ENCODE measurements around the gene NME1.

NME1 gene

DNA sequence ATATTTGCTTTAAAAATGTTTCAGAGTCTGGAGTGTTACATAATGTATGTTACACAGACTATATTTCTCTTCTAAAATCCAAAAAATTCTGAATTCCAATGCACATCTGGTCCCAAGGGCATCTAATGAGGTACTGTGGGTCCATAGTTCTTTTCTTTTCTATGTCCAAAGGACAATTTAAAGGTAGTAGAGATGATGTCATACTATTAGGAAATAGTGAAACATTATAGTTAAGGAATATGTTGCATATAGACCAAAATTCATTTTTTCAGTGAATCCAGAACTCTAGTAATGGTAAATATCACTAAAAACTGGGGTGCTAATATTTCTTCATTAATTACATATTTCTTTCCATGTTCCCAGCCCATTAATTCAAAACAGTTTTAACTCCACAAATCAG, 35.8 kb downstream of the NME1 start:
- Histone ChIP-seq H3K9me3 (ENCODE audit: control insufficient read depth in 1 of 2, low read length in 2 of 2) (no peaks in the 10 kb centered on the region), H3K36me3 (ENCODE audit: control insufficient read depth in 1 of 2, insufficient read depth in 2 of 2, low read length in 2 of 2) (peaks cover 29 to 36% of the 10 kb centered on the region in 2 donors), H3K9ac (ENCODE audit: low read depth in 1 of 2, low read length in 2 of 2) (no peak overlapping the region), H3K4me1 (ENCODE audit: control insufficient read depth in 1 of 2, insufficient read depth in 2 of 2, low read length in 2 of 2) (peaks cover 0 to 4% of the 10 kb centered on the region in 2 donors), H3K27ac (ENCODE audit: low read depth, low read length) (no peak overlapping the region), H3K27me3 (ENCODE audit: control insufficient read depth in 1 of 2, insufficient read depth in 2 of 2, low read length in 2 of 2) (no peaks in the 10 kb centered on the region), H3K4me3 (ENCODE audit: low read depth in 1 of 2, low read length in 2 of 2) (no peak overlapping the region)

DNA sequence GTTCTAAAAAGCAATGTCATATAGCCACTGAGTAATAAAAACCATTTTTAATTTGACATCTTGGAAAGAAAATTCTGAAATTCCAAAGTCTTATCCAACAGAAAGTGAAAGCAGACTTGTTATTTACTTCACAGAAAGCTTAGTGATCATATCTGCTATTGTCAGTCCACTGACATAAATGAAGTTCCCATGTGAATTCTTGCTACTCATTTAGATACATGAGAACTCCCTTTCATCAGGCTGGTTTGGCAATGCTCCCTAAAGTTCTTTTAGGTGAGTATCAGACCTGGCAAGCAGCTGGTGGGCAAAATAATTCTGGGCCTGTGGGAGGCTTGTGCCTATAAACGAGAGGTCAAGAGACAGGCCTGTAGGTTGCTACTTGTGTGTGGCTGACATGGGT, 36.3 kb downstream of the NME1 start:
- Histone ChIP-seq H3K4me3 (ENCODE audit: low read depth in 1 of 2, low read length in 2 of 2) (no peak overlapping the region), H3K9ac (ENCODE audit: low read depth in 1 of 2, low read length in 2 of 2) (peak overlapping the region in 1 of 2 donors; percentile 19), H3K27ac (ENCODE audit: low read depth, low read length) (peak overlapping the region; percentile 5), H3K36me3 (ENCODE audit: control insufficient read depth in 1 of 2, insufficient read depth in 2 of 2, low read length in 2 of 2) (peaks cover 24 to 38% of the 10 kb centered on the region in 2 donors), H3K4me1 (ENCODE audit: control insufficient read depth in 1 of 2, insufficient read depth in 2 of 2, low read length in 2 of 2) (peaks cover 0 to 4% of the 10 kb centered on the region in 2 donors), H3K9me3 (ENCODE audit: control insufficient read depth in 1 of 2, low read length in 2 of 2) (no peaks in the 10 kb centered on the region), H3K27me3 (ENCODE audit: control insufficient read depth in 1 of 2, insufficient read depth in 2 of 2, low read length in 2 of 2) (no peaks in the 10 kb centered on the region)

- Histone ChIP-seq H3K4me3 (ENCODE audit: low read depth in 1 of 2, low read length in 2 of 2) (no peak overlapping the region), H3K4me1 (ENCODE audit: control insufficient read depth in 1 of 2, insufficient read depth in 2 of 2, low read length in 2 of 2) (peaks cover 0 to 4% of the 10 kb centered on the region in 2 donors), H3K36me3 (ENCODE audit: control insufficient read depth in 1 of 2, insufficient read depth in 2 of 2, low read length in 2 of 2) (peaks cover 31 to 52% of the 10 kb centered on the region in 2 donors), H3K9ac (ENCODE audit: low read depth in 1 of 2, low read length in 2 of 2) (no peak overlapping the region), H3K9me3 (ENCODE audit: control insufficient read depth in 1 of 2, low read length in 2 of 2) (no peaks in the 10 kb centered on the region), H3K27ac (ENCODE audit: low read depth, low read length) (no peak overlapping the region), H3K27me3 (ENCODE audit: control insufficient read depth in 1 of 2, insufficient read depth in 2 of 2, low read length in 2 of 2) (no peaks in the 10 kb centered on the region)
Measured at GRCh38 chr17:51191895-51192294, 38.5 kb downstream of the NME1 start.

GRCh38 chr17:51197754-51198153, 44.4 kb downstream of the NME1 start:
- Histone ChIP-seq H3K27me3 (ENCODE audit: control insufficient read depth in 1 of 2, insufficient read depth in 2 of 2, low read length in 2 of 2) (no peaks in the 10 kb centered on the region), H3K36me3 (ENCODE audit: control insufficient read depth in 1 of 2, insufficient read depth in 2 of 2, low read length in 2 of 2) (peaks cover 36 to 71% of the 10 kb centered on the region in 2 donors), H3K9ac (ENCODE audit: low read depth in 1 of 2, low read length in 2 of 2) (no peak overlapping the region)

DNA sequence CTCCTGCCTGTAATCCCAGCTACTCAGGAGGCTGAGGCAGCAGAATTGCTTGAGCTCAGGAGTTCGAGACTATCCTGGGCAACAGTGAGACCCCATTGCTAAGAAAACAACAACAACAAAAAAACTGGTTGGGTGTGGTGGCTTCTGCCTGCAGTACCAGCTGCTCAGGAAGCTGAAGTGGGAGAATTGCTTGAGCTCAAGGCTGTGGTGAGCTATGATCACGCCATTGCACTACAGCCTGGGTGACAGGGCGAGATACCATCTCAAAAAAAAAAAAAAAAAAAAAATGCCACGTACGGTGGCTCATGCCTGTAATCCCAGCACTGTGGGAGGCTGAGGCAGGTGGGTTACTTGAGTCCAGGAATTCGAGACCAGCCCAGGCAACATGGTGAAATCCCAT, 46.9 kb downstream of the NME1 start:
- H3K9me3 ChIP-seq (ENCODE audit: control insufficient read depth in 1 of 2, low read length in 2 of 2): no peaks in the 10 kb centered on the region
- H3K4me3 ChIP-seq (ENCODE audit: low read depth in 1 of 2, low read length in 2 of 2): no peak overlapping the region
- no peak overlapping the region for H3K27ac ChIP-seq (ENCODE audit: low read depth, low read length)
- H3K4me1 ChIP-seq (ENCODE audit: control insufficient read depth in 1 of 2, insufficient read depth in 2 of 2, low read length in 2 of 2): no peaks in the 10 kb centered on the region
- no peaks in the 10 kb centered on the region for H3K27me3 ChIP-seq (ENCODE audit: control insufficient read depth in 1 of 2, insufficient read depth in 2 of 2, low read length in 2 of 2)
- H3K36me3 ChIP-seq (ENCODE audit: control insufficient read depth in 1 of 2, insufficient read depth in 2 of 2, low read length in 2 of 2): peaks cover 34 to 68% of the 10 kb centered on the region in 2 donors
- H3K9ac ChIP-seq (ENCODE audit: low read depth in 1 of 2, low read length in 2 of 2): no peak overlapping the region

More at GRCh38 chr17:51197754-51198153, 44.4 kb downstream of the NME1 start:
- Histone ChIP-seq H3K9me3 (ENCODE audit: control insufficient read depth in 1 of 2, low read length in 2 of 2) (no peaks in the 10 kb centered on the region), H3K4me3 (ENCODE audit: low read depth in 1 of 2, low read length in 2 of 2) (no peak overlapping the region), H3K4me1 (ENCODE audit: control insufficient read depth in 1 of 2, insufficient read depth in 2 of 2, low read length in 2 of 2) (no peaks in the 10 kb centered on the region), H3K27ac (ENCODE audit: low read depth, low read length) (no peak overlapping the region)

DNA sequence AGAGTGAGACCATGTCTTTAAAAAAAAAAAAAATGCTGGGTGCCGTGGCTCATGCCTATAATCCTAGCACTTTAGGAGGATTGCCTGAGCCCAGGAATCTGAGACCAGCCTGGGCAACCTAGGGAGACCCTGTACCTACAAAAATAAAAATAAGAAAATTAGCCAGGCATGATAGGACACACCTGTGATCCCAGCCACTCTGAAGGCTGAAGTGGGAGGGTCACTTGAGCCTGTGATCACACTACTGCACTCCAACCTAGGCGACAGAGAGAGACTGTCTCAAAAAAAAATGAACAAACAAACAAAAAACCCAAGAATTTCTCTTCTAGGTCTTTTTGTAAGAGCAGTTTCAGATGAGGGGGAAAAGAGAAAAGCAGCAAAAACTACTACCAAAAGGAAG, 47.5 kb downstream of the NME1 start:
- H3K27ac ChIP-seq (ENCODE audit: low read depth, low read length): no peak overlapping the region
- H3K4me3 ChIP-seq (ENCODE audit: low read depth in 1 of 2, low read length in 2 of 2): no peak overlapping the region
- H3K9ac ChIP-seq (ENCODE audit: low read depth in 1 of 2, low read length in 2 of 2): no peak overlapping the region
- no peaks in the 10 kb centered on the region for H3K9me3 ChIP-seq (ENCODE audit: control insufficient read depth in 1 of 2, low read length in 2 of 2)
- no peaks in the 10 kb centered on the region for H3K27me3 ChIP-seq (ENCODE audit: control insufficient read depth in 1 of 2, insufficient read depth in 2 of 2, low read length in 2 of 2)
- H3K36me3 ChIP-seq (ENCODE audit: control insufficient read depth in 1 of 2, insufficient read depth in 2 of 2, low read length in 2 of 2): peaks cover 30 to 68% of the 10 kb centered on the region in 2 donors
- H3K4me1 ChIP-seq (ENCODE audit: control insufficient read depth in 1 of 2, insufficient read depth in 2 of 2, low read length in 2 of 2): no peaks in the 10 kb centered on the region

DNA sequence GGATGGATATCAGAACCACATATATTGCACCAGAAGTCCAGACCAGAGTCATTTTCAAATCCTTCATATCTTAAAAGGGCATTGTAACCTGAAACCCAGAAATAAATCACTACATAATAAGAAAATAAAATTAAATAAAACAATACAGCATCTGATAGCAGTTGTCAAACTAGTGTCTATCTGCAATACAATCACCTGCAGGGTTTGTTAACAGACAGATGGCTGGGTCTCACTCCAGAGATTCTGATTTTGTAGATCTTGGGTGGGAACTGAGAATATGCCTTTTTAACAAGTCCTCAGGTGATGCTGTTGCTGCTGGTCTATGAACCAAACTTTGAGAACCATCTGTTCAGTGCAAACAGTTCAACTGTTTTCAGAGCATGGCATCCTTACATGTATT, 50.5 kb downstream of the NME1 start:
- no peak overlapping the region for H3K27ac ChIP-seq (ENCODE audit: low read depth, low read length)
- no peaks in the 10 kb centered on the region for H3K27me3 ChIP-seq (ENCODE audit: control insufficient read depth in 1 of 2, insufficient read depth in 2 of 2, low read length in 2 of 2)
- H3K36me3 ChIP-seq (ENCODE audit: control insufficient read depth in 1 of 2, insufficient read depth in 2 of 2, low read length in 2 of 2): peaks cover 23 to 73% of the 10 kb centered on the region in 2 donors
- no peaks in the 10 kb centered on the region for H3K4me1 ChIP-seq (ENCODE audit: control insufficient read depth in 1 of 2, insufficient read depth in 2 of 2, low read length in 2 of 2)
- H3K9me3 ChIP-seq (ENCODE audit: control insufficient read depth in 1 of 2, low read length in 2 of 2): no peaks in the 10 kb centered on the region
- no peak overlapping the region for H3K9ac ChIP-seq (ENCODE audit: low read depth in 1 of 2, low read length in 2 of 2)
- H3K4me3 ChIP-seq (ENCODE audit: low read depth in 1 of 2, low read length in 2 of 2): no peak overlapping the region

Measured in duodenal mucosa (tissue), 2 donors.